ENCODE results near the gene DOCK1. TPM values are rescaled to one million over a fixed set of nuclear protein-coding genes. Genes with fewer than 3 reads are reported as not detected.

DOCK1 gene
- total RNA-seq, 2 donors from 2014 or later, result 34.3 to 44.1 TPM

DNA sequence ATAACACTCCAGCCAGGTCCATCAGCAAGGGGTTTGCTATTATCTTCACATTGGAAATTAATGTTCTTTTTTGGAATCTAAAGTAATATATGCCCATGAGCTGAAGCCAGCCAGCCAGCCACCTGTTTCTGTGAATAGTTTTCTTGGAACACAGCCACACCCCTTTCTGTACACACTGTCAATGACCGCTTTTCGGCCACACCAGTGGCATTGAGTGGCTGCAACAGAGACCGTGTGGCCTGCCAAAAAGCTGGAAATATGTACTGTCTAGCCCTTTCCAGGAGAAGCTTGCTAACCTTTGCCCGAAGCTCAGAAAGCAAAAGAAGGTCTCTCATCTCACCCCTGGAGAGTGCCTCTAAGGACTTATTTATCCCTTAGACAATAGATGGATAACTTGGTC, 545.4 kb downstream of the DOCK1 start:
- TF ChIP-seq, protein P1, sequence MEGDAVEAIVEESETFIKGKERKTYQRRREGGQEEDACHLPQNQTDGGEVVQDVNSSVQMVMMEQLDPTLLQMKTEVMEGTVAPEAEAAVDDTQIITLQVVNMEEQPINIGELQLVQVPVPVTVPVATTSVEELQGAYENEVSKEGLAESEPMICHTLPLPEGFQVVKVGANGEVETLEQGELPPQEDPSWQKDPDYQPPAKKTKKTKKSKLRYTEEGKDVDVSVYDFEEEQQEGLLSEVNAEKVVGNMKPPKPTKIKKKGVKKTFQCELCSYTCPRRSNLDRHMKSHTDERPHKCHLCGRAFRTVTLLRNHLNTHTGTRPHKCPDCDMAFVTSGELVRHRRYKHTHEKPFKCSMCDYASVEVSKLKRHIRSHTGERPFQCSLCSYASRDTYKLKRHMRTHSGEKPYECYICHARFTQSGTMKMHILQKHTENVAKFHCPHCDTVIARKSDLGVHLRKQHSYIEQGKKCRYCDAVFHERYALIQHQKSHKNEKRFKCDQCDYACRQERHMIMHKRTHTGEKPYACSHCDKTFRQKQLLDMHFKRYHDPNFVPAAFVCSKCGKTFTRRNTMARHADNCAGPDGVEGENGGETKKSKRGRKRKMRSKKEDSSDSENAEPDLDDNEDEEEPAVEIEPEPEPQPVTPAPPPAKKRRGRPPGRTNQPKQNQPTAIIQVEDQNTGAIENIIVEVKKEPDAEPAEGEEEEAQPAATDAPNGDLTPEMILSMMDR (IDR thresholded peaks at IDR 0.05), result no peak
- TF ChIP-seq POLR2A (IDR thresholded peaks at IDR 0.05), result no peak
- Histone ChIP-seq H3K4me3 (no peak overlapping the region), H3K4me1 (no peaks in the 10 kb centered on the region), H3K27me3 (no peaks in the 10 kb centered on the region), H3K27ac (no peak overlapping the region), H3K9me3 (no peaks in the 10 kb centered on the region), H3K36me3 (replicated peaks in 1 of 2; ENCODE audit: insufficient read depth in 1 of 2, low read depth in 2 of 2) (no peaks in the 10 kb centered on the region)
- 41 to 80% methylated on average over 1 to 4 of the region's 4 CpGs for whole genome bisulfite sequencing, 2 donors
- intact Hi-C loops (cut with DNase I), result no loop called here
- DNase-seq (no peak), ATAC-seq (no peak)

DNA sequence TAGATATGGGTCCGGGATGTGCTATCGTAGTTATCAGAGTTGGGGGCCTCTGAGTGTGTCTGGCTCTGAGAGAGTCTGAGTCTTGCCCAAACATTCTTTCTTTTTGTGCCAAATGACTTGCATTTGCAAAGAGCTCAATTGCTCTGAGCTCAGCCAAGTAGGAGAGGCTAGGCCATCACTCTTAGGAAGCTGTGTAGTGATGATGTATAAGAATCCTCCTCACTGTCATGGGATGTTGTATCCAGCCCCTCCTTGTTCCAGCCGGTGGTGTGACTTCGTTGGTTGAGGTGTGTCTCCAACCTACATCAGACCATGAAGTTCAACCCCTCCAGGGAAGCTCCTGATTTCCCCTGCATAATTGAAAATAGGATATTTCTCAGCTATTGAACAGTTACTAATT, 546.4 kb downstream of the DOCK1 start:
- H3K4me1 ChIP-seq, result no peaks in the 10 kb centered on the region
- intact Hi-C loops (cut with DNase I), result no loop called here
- TF ChIP-seq, protein P1 (IDR thresholded peaks at IDR 0.05), result no peak
- no peak for TF ChIP-seq POLR2A (IDR thresholded peaks at IDR 0.05)
- no peak for ATAC-seq
- no peak overlapping the region for H3K4me3 ChIP-seq
- DNase-seq, result no peak
- no peak overlapping the region for H3K27ac ChIP-seq
- no peaks in the 10 kb centered on the region for H3K36me3 ChIP-seq (replicated peaks in 1 of 2; ENCODE audit: insufficient read depth in 1 of 2, low read depth in 2 of 2)
- H3K9me3 ChIP-seq, result no peaks in the 10 kb centered on the region
- H3K27me3 ChIP-seq, result no peaks in the 10 kb centered on the region
- WGBS, 2 donors, result 91 to 98% methylated on average over 4 of the region's 4 CpGs

DNA sequence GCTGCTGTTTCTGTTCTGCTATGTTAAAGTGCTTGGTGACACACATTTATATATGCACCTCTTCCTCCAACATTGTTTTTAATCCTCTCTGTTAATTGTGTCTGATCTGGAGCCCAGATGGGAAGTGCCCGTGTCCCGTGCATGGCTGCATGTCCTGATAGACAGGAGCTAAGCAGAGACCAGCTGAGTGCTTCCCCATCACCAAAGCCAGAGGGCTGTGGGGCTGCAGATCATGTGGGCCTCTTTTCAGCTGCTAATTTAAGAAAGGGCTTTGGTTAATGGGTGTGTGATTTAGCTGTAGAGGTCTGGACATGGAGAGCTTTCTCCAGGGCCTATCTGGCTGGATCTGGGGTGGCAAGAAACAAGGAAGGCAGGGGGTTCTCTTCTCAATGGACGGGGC, 547.3 kb downstream of the DOCK1 start:
- H3K27me3 ChIP-seq, result no peaks in the 10 kb centered on the region
- intact Hi-C loops (cut with DNase I), result no loop called here
- no peak overlapping the region for H3K27ac ChIP-seq
- H3K36me3 ChIP-seq (replicated peaks in 1 of 2; ENCODE audit: insufficient read depth in 1 of 2, low read depth in 2 of 2), result no peaks in the 10 kb centered on the region
- ATAC-seq, result no peak
- no peaks in the 10 kb centered on the region for H3K4me1 ChIP-seq
- no peaks in the 10 kb centered on the region for H3K9me3 ChIP-seq
- H3K4me3 ChIP-seq, result no peak overlapping the region
- TF ChIP-seq POLR2A (IDR thresholded peaks at IDR 0.05), result no peak
- TF ChIP-seq, protein P1 (IDR thresholded peaks at IDR 0.05), result no peak
- WGBS, 2 donors, result 77 to 80% methylated on average over 2 to 3 of the region's 3 CpGs
- no peak for DNase-seq

DNA sequence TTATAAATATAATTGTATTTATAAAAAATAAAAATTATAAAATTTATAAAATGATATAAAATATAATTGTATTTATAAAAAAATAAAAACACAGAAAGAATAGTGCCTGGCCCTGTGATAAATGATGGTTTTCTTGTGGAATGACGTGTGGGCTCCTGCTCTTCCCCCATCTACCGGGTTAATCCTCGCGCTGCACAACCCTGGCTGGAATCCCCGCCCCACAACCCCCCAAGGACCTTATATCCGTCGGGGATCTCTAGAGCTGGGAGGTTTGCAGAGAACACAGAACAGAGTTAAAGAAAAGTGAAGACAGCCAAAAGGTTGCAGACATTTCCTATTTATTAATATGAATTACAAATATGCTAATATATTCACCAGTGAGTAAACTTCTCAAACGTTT, 548.5 kb downstream of the DOCK1 start:
- Histone ChIP-seq H3K4me1 (no peaks in the 10 kb centered on the region), H3K27me3 (no peaks in the 10 kb centered on the region), H3K36me3 (replicated peaks in 1 of 2; ENCODE audit: insufficient read depth in 1 of 2, low read depth in 2 of 2) (no peaks in the 10 kb centered on the region), H3K4me3 (no peak overlapping the region), H3K9me3 (no peaks in the 10 kb centered on the region), H3K27ac (no peak overlapping the region)
- TF ChIP-seq POLR2A (IDR thresholded peaks at IDR 0.05), result no peak
- TF ChIP-seq, protein P1 (IDR thresholded peaks at IDR 0.05), result no peak
- WGBS, 2 donors, result 83 to 85% methylated on average over 8 of the region's 8 CpGs
- intact Hi-C loops (cut with DNase I), result no loop called here
- no peak for DNase-seq
- ATAC-seq, result no peak

DNA sequence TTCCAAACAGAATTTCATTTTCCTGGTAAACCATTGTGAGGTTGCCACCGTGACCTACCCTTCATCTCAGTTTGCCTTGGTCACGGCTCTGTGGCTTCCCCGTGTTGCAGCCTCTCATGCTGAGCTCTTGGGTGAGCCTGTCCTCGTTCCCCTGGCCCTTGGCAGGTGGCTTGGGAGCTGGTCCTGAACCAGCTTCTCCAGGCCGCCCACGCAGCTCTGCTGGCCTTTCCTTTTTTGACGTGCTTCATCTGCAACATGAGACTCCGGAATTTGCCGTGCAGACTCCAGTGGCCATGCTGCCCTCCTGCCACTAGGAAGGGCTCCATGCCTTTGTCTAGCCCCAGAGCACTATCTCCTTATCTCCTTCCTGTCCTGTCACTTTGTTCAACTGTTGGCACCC, 550.9 kb downstream of the DOCK1 start:
- H3K4me3 ChIP-seq, result no peak overlapping the region
- 92% methylated on average over 9 of the region's 9 CpGs for WGBS, 2 donors
- no peaks in the 10 kb centered on the region for H3K36me3 ChIP-seq (replicated peaks in 1 of 2; ENCODE audit: insufficient read depth in 1 of 2, low read depth in 2 of 2)
- no peaks in the 10 kb centered on the region for H3K27me3 ChIP-seq
- DNase-seq (no peak), ATAC-seq (no peak)
- peaks cover 0 to 9% (median 0%) of the 10 kb centered on the region in 3 donors for H3K9me3 ChIP-seq
- no peak for TF ChIP-seq POLR2A (IDR thresholded peaks at IDR 0.05)
- TF ChIP-seq, protein P1 (IDR thresholded peaks at IDR 0.05), result no peak
- no peaks in the 10 kb centered on the region for H3K4me1 ChIP-seq
- intact Hi-C loops (cut with DNase I), result no loop called here
- H3K27ac ChIP-seq, result no peak overlapping the region
